Right atrium auricular region (tissue), 2 donors: ENCODE data around the gene MAN1B1. TPM values are rescaled to one million over a fixed set of nuclear protein-coding genes. Genes with fewer than 3 reads are reported as not detected.

Experiments
- DNase-seq: peaks from one replicate; pipeline ENCODE4 v3.0.0-alpha.2; 2019; ENCODE audit warnings: low spot score
- H3K27ac ChIP-seq, 2 donors: fragments of 200-600 bp; sonication (generic); 1 replicate in 1 of 2; 2 replicates in 1 of 2; pipeline ENCODE4 v1.5.1; 2016 to 2019
- H3K27me3 ChIP-seq, 2 donors: fragments of 200-600 bp; sonication (generic); one replicate each; pipeline versions ENCODE4 v1.5.1 to v1.6.0; 2017 to 2019
- H3K36me3 ChIP-seq: fragments of 200-600 bp; sonication (generic); one replicate; pipeline ENCODE4 v1.5.1; 2016
- H3K4me1 ChIP-seq, 2 donors: fragments of 200-600 bp; sonication (generic); one replicate each; pipeline versions ENCODE4 v1.5.1 to v1.6.0; 2017 to 2019
- H3K4me3 ChIP-seq, 2 donors: fragments of 200-600 bp; sonication (generic); 1 replicate in 1 of 2; 2 replicates in 1 of 2; pipeline ENCODE4 v1.5.1; 2017 to 2019; ENCODE audit warnings: mild to moderate bottlenecking in 1 of 2, moderate library complexity in 1 of 2
- H3K9me3 ChIP-seq, 2 donors: fragments of 200-600 bp; sonication (generic); one replicate each; pipeline ENCODE4 v1.5.1; 2019
- CTCF ChIP-seq, 2 donors: fragments of 200-600 bp; sonication (generic); IDR thresholded peaks; one replicate each; pipeline ENCODE4 v1.5.1; 2019; ENCODE audit warnings: antibody characterized with exemption in 2 of 2
- total RNA-seq, 2 donors: library from RNA; depleted of rRNA; stranded (reverse); fragments of >200 nt; gene quantifications; one replicate each; pipeline ENCODE4 v1.1.0, GENCODE V29; 2016

The MAN1B1 gene
- total RNA-seq, 2 donors from 2014 or later: 20.9 to 26.8 TPM

GRCh38 chr9:137066096-137066861 is 20.5 kb upstream of the MAN1B1 start:
- Histone ChIP-seq H3K4me1 (peaks cover 0 to 17% of the 10 kb centered on the region in 2 donors), H3K27me3 (peaks cover 0 to 3% of the 10 kb centered on the region in 2 donors), H3K27ac (no peak overlapping the region), H3K36me3 (no peaks in the 10 kb centered on the region), H3K9me3 (no peaks in the 10 kb centered on the region), H3K4me3 (no peak overlapping the region)
- DNase-seq: no peak
- TF ChIP-seq CTCF (IDR thresholded peaks at IDR 0.05): no peak

GRCh38 chr9:137067860-137068538 is 18.8 kb upstream of the MAN1B1 start:
- H3K27ac ChIP-seq: no peak overlapping the region
- TF ChIP-seq CTCF (IDR thresholded peaks at IDR 0.05): peak; percentile 67 to 77
- H3K4me1 ChIP-seq: peaks cover 0 to 20% of the 10 kb centered on the region in 2 donors
- H3K9me3 ChIP-seq: no peaks in the 10 kb centered on the region
- no peaks in the 10 kb centered on the region for H3K36me3 ChIP-seq
- peak; percentile 77 for DNase-seq
- no peak overlapping the region for H3K4me3 ChIP-seq
- H3K27me3 ChIP-seq: peaks cover 0 to 3% of the 10 kb centered on the region in 2 donors

GRCh38 chr9:137068539-137069507 is 18.0 kb upstream of the MAN1B1 start:
- peaks cover 0 to 17% of the 10 kb centered on the region in 2 donors for H3K4me1 ChIP-seq
- peaks cover 0 to 3% of the 10 kb centered on the region in 2 donors for H3K27me3 ChIP-seq
- no peak for DNase-seq
- no peak for TF ChIP-seq CTCF (IDR thresholded peaks at IDR 0.05)
- H3K4me3 ChIP-seq: no peak overlapping the region
- no peaks in the 10 kb centered on the region for H3K9me3 ChIP-seq
- H3K36me3 ChIP-seq: no peaks in the 10 kb centered on the region
- H3K27ac ChIP-seq: no peak overlapping the region

GRCh38 chr9:137069508-137070091 is 17.2 kb upstream of the MAN1B1 start:
- no peak overlapping the region for H3K27ac ChIP-seq
- TF ChIP-seq CTCF (IDR thresholded peaks at IDR 0.05): no peak
- DNase-seq: no peak
- peaks cover 0 to 3% of the 10 kb centered on the region in 2 donors for H3K27me3 ChIP-seq
- H3K4me3 ChIP-seq: peak overlapping the region in 1 of 2 donors; percentile 50
- H3K36me3 ChIP-seq: no peaks in the 10 kb centered on the region
- no peaks in the 10 kb centered on the region for H3K9me3 ChIP-seq
- peaks cover 0 to 11% of the 10 kb centered on the region in 2 donors for H3K4me1 ChIP-seq

- TF ChIP-seq CTCF (IDR thresholded peaks at IDR 0.05): no peak
- H3K4me3 ChIP-seq: peak within 1 kb of the TSS; percentile 29 to 50
- peak; percentile 93 for DNase-seq
These were observed 16.4 kb upstream of the MAN1B1 start, which contains the start of gene SAPCD2 for GRCh38 chr9:137070201-137070905. TSS of gene SAPCD2 (minus strand) at chr9:137070557. CDS start at chr9:137070460, 97 bp downstream.

More at GRCh38 chr9:137070201-137070905, 16.4 kb upstream of the MAN1B1 start, which contains the start of gene SAPCD2:
- Histone ChIP-seq H3K36me3 (no peaks in the 10 kb centered on the region), H3K9me3 (no peaks in the 10 kb centered on the region), H3K27me3 (peaks cover 0 to 3% of the 10 kb centered on the region in 2 donors), H3K27ac (peak within 1 kb of the TSS; percentile 73 to 78), H3K4me1 (peaks cover 0 to 11% of the 10 kb centered on the region in 2 donors)
